ENCODE data around the gene FCRL6.

DNA sequence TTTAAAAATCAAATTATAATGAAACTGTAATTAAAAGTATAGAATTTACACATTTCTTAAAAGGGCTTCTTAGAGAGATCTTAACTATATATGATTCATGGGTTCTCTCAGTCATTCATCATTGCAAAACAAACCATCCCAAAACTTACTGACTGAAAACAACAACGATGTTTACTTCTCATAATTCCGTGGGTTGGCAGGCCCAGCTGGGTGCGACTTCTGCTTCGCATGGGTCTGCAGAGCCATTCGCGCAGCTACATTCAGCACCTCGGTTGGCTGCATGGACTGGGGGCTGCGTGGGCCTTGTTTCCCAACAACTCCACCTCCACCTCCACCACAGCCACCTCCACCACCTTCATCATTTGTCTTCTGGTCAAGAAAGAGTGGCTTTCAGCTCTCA, 28.6 kb downstream of the FCRL6 start:
- TF ChIP-seq, protein P1, sequence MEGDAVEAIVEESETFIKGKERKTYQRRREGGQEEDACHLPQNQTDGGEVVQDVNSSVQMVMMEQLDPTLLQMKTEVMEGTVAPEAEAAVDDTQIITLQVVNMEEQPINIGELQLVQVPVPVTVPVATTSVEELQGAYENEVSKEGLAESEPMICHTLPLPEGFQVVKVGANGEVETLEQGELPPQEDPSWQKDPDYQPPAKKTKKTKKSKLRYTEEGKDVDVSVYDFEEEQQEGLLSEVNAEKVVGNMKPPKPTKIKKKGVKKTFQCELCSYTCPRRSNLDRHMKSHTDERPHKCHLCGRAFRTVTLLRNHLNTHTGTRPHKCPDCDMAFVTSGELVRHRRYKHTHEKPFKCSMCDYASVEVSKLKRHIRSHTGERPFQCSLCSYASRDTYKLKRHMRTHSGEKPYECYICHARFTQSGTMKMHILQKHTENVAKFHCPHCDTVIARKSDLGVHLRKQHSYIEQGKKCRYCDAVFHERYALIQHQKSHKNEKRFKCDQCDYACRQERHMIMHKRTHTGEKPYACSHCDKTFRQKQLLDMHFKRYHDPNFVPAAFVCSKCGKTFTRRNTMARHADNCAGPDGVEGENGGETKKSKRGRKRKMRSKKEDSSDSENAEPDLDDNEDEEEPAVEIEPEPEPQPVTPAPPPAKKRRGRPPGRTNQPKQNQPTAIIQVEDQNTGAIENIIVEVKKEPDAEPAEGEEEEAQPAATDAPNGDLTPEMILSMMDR (IDR thresholded peaks at IDR 0.05; ENCODE audit: low read depth, low read length, poor library complexity, severe bottlenecking), result no peak
- no peak for TF ChIP-seq EZH2phosphoT487 (IDR thresholded peaks at IDR 0.05; ENCODE audit: borderline replicate concordance, low read length)
